HCT116 (cell line): ENCODE results near the gene ZFP69B. TPM values are rescaled to one million over a fixed set of nuclear protein-coding genes. Genes with fewer than 3 reads are reported as not detected.

ENCODE experiments used
- ATAC-seq: fragments of 200-7000 bp; cut with Tn5 transposase; 2 replicates; pipeline ENCODE4 v1.9.1; 2020; ENCODE audit warnings: mild to moderate bottlenecking, moderate library complexity
- BruUV-seq: library from RNA; stranded (reverse); fragments of 400-500 nt; replicated peaks from 2 replicates; lab custom pipeline; 2021; lab: Mats Ljungman, UMichigan
- CTCF ChIA-PET: fragments of 300-600 bp; sonication (Branson Sonifier 250); formaldehyde crosslinking; loops from one replicate; lab custom pipeline; 2021; ENCODE audit warnings: antibody characterized with exemption; lab: Charles Lee
- POLR2A ChIA-PET: fragments of 300-600, 350-600 bp; sonication (Branson Sonifier 250); formaldehyde crosslinking; loops from one replicate; lab custom pipeline; 2021; ENCODE audit warnings: antibody characterized with exemption; lab: Charles Lee
- RAD21 ChIA-PET, 2 experiments: fragments of 300-600 bp; sonication (Branson Sonifier 250); formaldehyde crosslinking; loops; one replicate each; lab custom pipeline; 2023; ENCODE audit warnings: low total read pairs in 2 of 2; ENCODE audit not compliant: uncharacterized antibody in 2 of 2, unreplicated experiment in 2 of 2, low non-redundant PET in 1 of 2; lab: Charles Lee
- DNase-seq: peaks from one replicate; pipeline ENCODE4 v3.0.0-alpha.2; 2010; ENCODE audit warnings: low read depth, low spot score
- H2AFZ ChIP-seq: fragments of 200-600 bp; shearing (Covaris generic), sonication (generic); 2 replicates; pipeline ENCODE4 v1.6.1; 2017; ENCODE audit warnings: low read depth, mixed run types, mixed read lengths, antibody characterized with exemption, low read length; ENCODE audit not compliant: poor library complexity, severe bottlenecking
- H3K27ac ChIP-seq: 2 replicates; pipeline ENCODE4 v1.5.1; 2012; ENCODE audit warnings: low read depth, low read length
- H3K27me3 ChIP-seq: fragments of 200-600 bp; sonication (generic); 2 replicates; pipeline ENCODE4 v1.6.1; 2016; ENCODE audit warnings: mixed run types, low read length, mixed read lengths; ENCODE audit not compliant: insufficient read depth
- H3K36me3 ChIP-seq, 2 experiments: fragments of 200-500 bp in 1 of 2; fragments of 200-600 bp in 1 of 2; sonication (Bioruptor generic) in 1 of 2; sonication (generic) in 1 of 2; 2 replicates each; pipeline versions ENCODE4 v1.5.1 to v1.6.1; 2014 to 2016; ENCODE audit warnings: low read length in 2 of 2, inconsistent platforms in 1 of 2, mixed read lengths in 1 of 2, mixed run types in 1 of 2; ENCODE audit not compliant: insufficient read depth in 2 of 2, control insufficient read depth in 1 of 2
- H3K4me1 ChIP-seq, 2 experiments: fragments of 200-600 bp in 1 of 2; sonication (generic) in 1 of 2; 2 replicates each; pipeline versions ENCODE4 v1.5.1 to v1.6.1; 2012 to 2017; ENCODE audit warnings: low read length in 2 of 2, inconsistent platforms in 1 of 2, mild to moderate bottlenecking in 1 of 2, mixed read lengths in 1 of 2, mixed run types in 1 of 2, moderate library complexity in 1 of 2; ENCODE audit not compliant: insufficient read depth in 2 of 2, control insufficient read depth in 1 of 2
- H3K4me2 ChIP-seq: fragments of 200-600 bp; sonication (generic); 2 replicates; pipeline ENCODE4 v1.6.1; 2017; ENCODE audit warnings: mixed run types, low read length, mixed read lengths
- H3K4me3 ChIP-seq, 2 experiments: fragments of 200-600 bp in 1 of 2; sonication (generic) in 1 of 2; replicated peaks in 1 of 2; 2 replicates each; pipeline ENCODE4 v1.5.1; 2011 to 2016; ENCODE audit warnings: low read length in 2 of 2, control low read depth in 1 of 2, low read depth in 1 of 2, mild to moderate bottlenecking in 1 of 2, mixed read lengths in 1 of 2, mixed run types in 1 of 2
- H3K79me2 ChIP-seq: fragments of 200-600 bp; sonication (generic); 2 replicates; pipeline ENCODE4 v1.6.1; 2017; ENCODE audit warnings: mild to moderate bottlenecking, mixed run types, low read length, moderate library complexity, mixed read lengths; ENCODE audit not compliant: insufficient read depth
- H3K9ac ChIP-seq: fragments of 200-600 bp; sonication (generic); 2 replicates; pipeline ENCODE4 v1.6.1; 2016; ENCODE audit warnings: low read length, mixed read lengths
- H3K9me2 ChIP-seq: fragments of 200-600 bp; sonication (generic), shearing (Covaris generic); 2 replicates; pipeline ENCODE4 v1.6.1; 2017; ENCODE audit warnings: mixed run types, mild to moderate bottlenecking, moderate library complexity; ENCODE audit not compliant: insufficient read depth
- H3K9me3 ChIP-seq, 2 experiments: fragments of 200-500 bp in 1 of 2; fragments of 200-600 bp in 1 of 2; sonication (Bioruptor generic) in 1 of 2; sonication (generic) in 1 of 2; 2 replicates each; pipeline ENCODE4 v1.6.1; 2014 to 2017; ENCODE audit warnings: low read length in 2 of 2, mixed read lengths in 2 of 2, inconsistent platforms in 1 of 2, low read depth in 1 of 2, mild to moderate bottlenecking in 1 of 2, mixed run types in 1 of 2, moderate library complexity in 1 of 2; ENCODE audit not compliant: control insufficient read depth in 1 of 2, insufficient read depth in 1 of 2
- H4K20me1 ChIP-seq: fragments of 200-600 bp; sonication (generic), shearing (Covaris generic); 2 replicates; pipeline ENCODE4 v1.6.1; 2017; ENCODE audit warnings: mixed run types, mild to moderate bottlenecking, moderate library complexity; ENCODE audit not compliant: insufficient read depth
- ATF3 ChIP-seq: IDR thresholded peaks from 2 replicates; pipeline ENCODE4 v1.6.1; 2012
- FOSL1 ChIP-seq: IDR thresholded peaks from 2 replicates; pipeline ENCODE4 v1.6.1; 2012; ENCODE audit warnings: low read depth
- RAD21 ChIP-seq: IDR thresholded peaks from 2 replicates; pipeline ENCODE4 v1.6.1; 2012; ENCODE audit warnings: low read depth, mild to moderate bottlenecking
- REST ChIP-seq: IDR thresholded peaks from 2 replicates; pipeline ENCODE4 v1.6.1; 2012; ENCODE audit warnings: low read depth
- TCF7L2 ChIP-seq: IDR thresholded peaks from 2 replicates; pipeline ENCODE4 v1.7.0; 2011; ENCODE audit warnings: borderline replicate concordance, inconsistent platforms; ENCODE audit not compliant: insufficient read depth, insufficient read length; ENCODE audit errors: extremely low read depth
- ZBTB33 ChIP-seq: IDR thresholded peaks from 2 replicates; pipeline ENCODE4 v1.6.1; 2011; ENCODE audit warnings: mild to moderate bottlenecking, low read length, moderate library complexity; ENCODE audit not compliant: insufficient replicate concordance; ENCODE audit errors: extremely low read depth
- intact Hi-C: fragments of 100-400 bp; cut with micrococcal nuclease; formaldehyde crosslinking; loops from 2 replicates; pipeline ENCODE4 v1.10.0; 2022
- total RNA-seq: library from RNA; stranded (reverse); gene quantifications from one replicate; pipeline ENCODE4 v1.2.1, GENCODE V29; 2021; ENCODE audit not compliant: unreplicated experiment

ZFP69B gene
- total RNA-seq, 1 experiment from 2014 or later: 0.27 TPM

- ATAC-seq (no peak), DNase-seq (no peak)
- POLR2A ChIA-PET: no interaction called here
- intact Hi-C loops: loop anchor here (2.0 kb wide), 1 partner anchor 37 kb away; no protein-coding TSS in a partner anchor
- Histone ChIP-seq H3K9me2 (no peaks in the 10 kb centered on the region), H3K27ac (no peak overlapping the region), H3K79me2 (no peaks in the 10 kb centered on the region), H3K36me3 (no peaks in the 10 kb centered on the region), H2AFZ (no peak overlapping the region), H3K27me3 (no peaks in the 10 kb centered on the region), H3K4me3 (no peak overlapping the region), H3K9me3 (peaks cover 3 to 22% of the 10 kb centered on the region in 2 experiments; a peak in 2 of 4 replicates), H3K9ac (no peak overlapping the region), H3K4me2 (no peak overlapping the region), H3K4me1 (no peaks in the 10 kb centered on the region), H4K20me1 (no peaks in the 10 kb centered on the region)
- RAD21 ChIA-PET: no interaction called here
- no peak for TF ChIP-seq ZBTB33
- TF ChIP-seq ATF3: no peak
- TF ChIP-seq FOSL1: no peak
- no peak for TF ChIP-seq RAD21
- CTCF ChIA-PET: no interaction called here
- no TSS peak for BruUV-seq
These were observed 27.4 kb downstream of the ZFP69B start for GRCh38 chr1:40477678-40478053.

- no peaks in the 10 kb centered on the region for H3K79me2 ChIP-seq
- H3K27me3 ChIP-seq: no peaks in the 10 kb centered on the region
- intact Hi-C loops: no loop called here
- H3K36me3 ChIP-seq: no peaks in the 10 kb centered on the region
- H3K9ac ChIP-seq: no peak overlapping the region
- no peaks in the 10 kb centered on the region for H4K20me1 ChIP-seq
- H3K9me3 ChIP-seq: peaks cover 3 to 22% of the 10 kb centered on the region in 2 experiments; a peak in 1 of 4 replicates
- ChIA-PET RAD21 (no interaction called here), POLR2A (no interaction called here), CTCF (no interaction called here)
- no peak overlapping the region for H2AFZ ChIP-seq
- no peaks in the 10 kb centered on the region for H3K4me1 ChIP-seq
- ATAC-seq (no peak), DNase-seq (no peak)
- H3K4me3 ChIP-seq: no peak overlapping the region
- TF ChIP-seq TCF7L2 (no peak), REST (no peak)
- BruUV-seq: no TSS peak
- H3K4me2 ChIP-seq: no peak overlapping the region
- no peaks in the 10 kb centered on the region for H3K9me2 ChIP-seq
- H3K27ac ChIP-seq: no peak overlapping the region
These were observed 28.0 kb downstream of the ZFP69B start for GRCh38 chr1:40478276-40478675.
